Small intestine (tissue), 7 donors: Measurements from ENCODE around the gene CFAP157. TPM values are rescaled to one million over a fixed set of nuclear protein-coding genes. Genes with fewer than 3 reads are reported as not detected.

ENCODE experiments used
- DNase-seq, 2 donors: peaks; one replicate each; pipeline versions ENCODE4 v3.0.0 to v3.0.0-alpha.2; 2013
- FAIRE-seq: peaks from 2 replicates; lab custom pipeline; 2012; peaks lifted over from hg19 to GRCh38; lab: Jason Lieb, UNC
- H3K27ac ChIP-seq, 3 donors: one replicate each; pipeline ENCODE4 v1.5.1; 2013; ENCODE audit warnings: low read length in 2 of 3, mild to moderate bottlenecking in 2 of 3, control low read depth in 1 of 3, inconsistent platforms in 1 of 3, low read depth in 1 of 3, moderate library complexity in 1 of 3
- H3K27me3 ChIP-seq, 3 donors: one replicate each; pipeline ENCODE4 v1.6.1; 2013; ENCODE audit warnings: low read length in 3 of 3, inconsistent platforms in 1 of 3; ENCODE audit not compliant: control insufficient read depth in 3 of 3, insufficient read depth in 3 of 3
- H3K36me3 ChIP-seq, 3 donors: one replicate each; pipeline ENCODE4 v1.6.1; 2013; ENCODE audit warnings: low read length in 3 of 3, inconsistent platforms in 1 of 3, low read depth in 1 of 3, mild to moderate bottlenecking in 1 of 3, moderate library complexity in 1 of 3; ENCODE audit not compliant: control insufficient read depth in 3 of 3, insufficient read depth in 2 of 3
- H3K4me1 ChIP-seq, 3 donors: one replicate each; pipeline ENCODE4 v1.6.1; 2013; ENCODE audit warnings: low read length in 2 of 3, inconsistent platforms in 1 of 3, low read depth in 1 of 3, mild to moderate bottlenecking in 1 of 3, moderate library complexity in 1 of 3; ENCODE audit not compliant: control insufficient read depth in 3 of 3, insufficient read depth in 2 of 3
- H3K4me3 ChIP-seq, 3 donors: one replicate each; pipeline ENCODE4 v1.5.1; 2013; ENCODE audit warnings: low read length in 3 of 3, control low read depth in 1 of 3, inconsistent platforms in 1 of 3, low read depth in 1 of 3, mild to moderate bottlenecking in 1 of 3, moderate library complexity in 1 of 3
- H3K9me3 ChIP-seq, 2 donors: one replicate each; pipeline ENCODE4 v1.6.1; 2013; ENCODE audit warnings: low read depth in 1 of 2, low read length in 1 of 2; ENCODE audit not compliant: control insufficient read depth in 2 of 2, insufficient read depth in 1 of 2
- whole genome bisulfite sequencing, 3 donors: extraction: QIAGEN DNeasy Blood & Tissue Kit; methylation state at CpG; one replicate each; pipeline ENCODE4 v1.1.7; 2013; 5-methylcytosine and 5-hydroxymethylcytosine counted together
- polyA plus RNA-seq, 4 donors: library from polyadenylated mRNA; stranded (reverse) in 3 of 4; unstranded in 1 of 4; fragments of 200-250 nt in 3 of 4; fragments of 120-200 nt in 1 of 4; gene quantifications; one replicate each; pipeline versions ENCODE4 v1.2.1 to v1.2.3, GENCODE V29; 2013
- donor health status: healthy with polysubstance abuse.
- donor health status: control.
- donor health status: control.
- donor health status: Bipolar disorder and iron deficiency.
- donor health status: healthy.

CFAP157 gene
- polyA plus RNA-seq, 4 donors: 0.12 to 0.84 TPM; not detected in 2

DNA sequence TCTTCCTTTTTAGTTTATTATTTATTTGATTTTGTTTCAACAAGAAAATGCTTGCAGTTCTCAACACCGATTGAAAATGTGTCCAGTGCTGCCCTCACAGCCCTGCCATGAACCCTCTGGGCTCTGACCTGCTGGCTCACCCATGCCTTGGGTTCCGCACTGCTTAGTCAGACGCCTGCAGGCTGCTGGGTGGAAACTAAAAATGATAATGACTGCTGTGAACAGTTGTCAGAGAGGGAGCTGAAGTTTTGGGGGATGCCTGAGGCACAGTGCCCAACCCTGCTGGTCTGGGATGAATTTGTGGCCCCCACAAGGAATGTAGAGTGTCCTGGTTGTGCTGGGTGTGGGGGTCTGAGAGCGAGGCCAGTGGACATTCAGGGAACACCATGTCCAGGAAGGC, 22.2 kb upstream of the CFAP157 start:
- peaks cover 0 to 48% (median 0%) of the 10 kb centered on the region in 3 donors for H3K36me3 ChIP-seq
- no peak overlapping the region for H3K4me3 ChIP-seq
- H3K9me3 ChIP-seq: no peaks in the 10 kb centered on the region
- FAIRE-seq (no peak), DNase-seq (no peak)
- no peaks in the 10 kb centered on the region for H3K27me3 ChIP-seq
- no peak overlapping the region for H3K27ac ChIP-seq
- no peaks in the 10 kb centered on the region for H3K4me1 ChIP-seq
- 86 to 92% (median 87%) methylated on average over 4 of the region's 4 CpGs for WGBS, 3 donors

DNA sequence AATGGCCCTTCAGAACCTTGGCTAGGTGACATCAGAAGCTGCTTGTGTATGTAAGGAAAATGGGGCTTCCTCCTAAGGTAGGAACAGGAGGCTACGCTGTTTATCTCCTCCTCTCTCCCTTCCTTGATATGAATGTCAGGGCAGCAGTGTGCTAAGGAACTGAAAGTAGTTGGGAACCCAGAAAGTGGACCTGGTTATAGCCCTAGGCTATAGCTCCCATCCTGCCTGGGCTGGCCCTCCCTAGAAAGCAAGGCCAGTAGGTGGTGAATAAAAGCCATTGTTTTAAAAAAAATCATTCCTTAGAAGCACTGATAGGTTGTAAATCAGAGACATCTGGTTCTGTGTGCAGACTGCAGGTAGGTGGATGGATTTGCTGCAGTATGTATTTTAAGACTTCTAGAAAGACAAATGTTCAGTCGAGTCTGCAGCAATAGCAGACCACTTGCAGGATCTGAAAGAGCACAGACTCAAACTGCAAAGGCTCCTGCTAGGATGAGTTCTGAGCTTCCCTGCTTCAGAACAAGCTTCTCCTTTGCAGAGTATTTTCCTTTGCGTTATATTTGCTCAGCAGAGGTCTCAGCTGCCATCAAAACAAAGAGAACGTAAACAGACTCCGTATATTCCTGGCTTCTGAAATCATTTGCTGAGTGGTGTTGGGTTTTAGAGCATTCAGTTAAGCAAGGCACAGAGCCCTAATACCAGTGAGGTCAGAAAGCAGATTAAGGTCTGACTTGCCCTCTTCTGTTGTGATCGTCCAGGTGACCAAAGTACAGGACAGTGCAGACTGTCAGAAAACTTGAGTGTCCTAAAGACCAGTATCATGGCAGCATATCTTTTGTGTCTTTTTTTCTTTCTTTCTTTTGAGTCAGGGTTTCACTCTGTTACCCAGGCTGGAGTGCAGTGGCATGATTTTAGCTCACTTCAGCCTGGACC, 20.1 kb upstream of the CFAP157 start:
- Histone ChIP-seq H3K9me3 (no peaks in the 10 kb centered on the region), H3K36me3 (peaks cover 0 to 47% (median 0%) of the 10 kb centered on the region in 3 donors), H3K27me3 (no peaks in the 10 kb centered on the region), H3K4me1 (no peaks in the 10 kb centered on the region), H3K4me3 (no peak overlapping the region), H3K27ac (no peak overlapping the region)
- no peak for FAIRE-seq
- no peak for DNase-seq
- WGBS, 3 donors: 62 to 72% (median 68%) methylated on average over 6 of the region's 6 CpGs

DNA sequence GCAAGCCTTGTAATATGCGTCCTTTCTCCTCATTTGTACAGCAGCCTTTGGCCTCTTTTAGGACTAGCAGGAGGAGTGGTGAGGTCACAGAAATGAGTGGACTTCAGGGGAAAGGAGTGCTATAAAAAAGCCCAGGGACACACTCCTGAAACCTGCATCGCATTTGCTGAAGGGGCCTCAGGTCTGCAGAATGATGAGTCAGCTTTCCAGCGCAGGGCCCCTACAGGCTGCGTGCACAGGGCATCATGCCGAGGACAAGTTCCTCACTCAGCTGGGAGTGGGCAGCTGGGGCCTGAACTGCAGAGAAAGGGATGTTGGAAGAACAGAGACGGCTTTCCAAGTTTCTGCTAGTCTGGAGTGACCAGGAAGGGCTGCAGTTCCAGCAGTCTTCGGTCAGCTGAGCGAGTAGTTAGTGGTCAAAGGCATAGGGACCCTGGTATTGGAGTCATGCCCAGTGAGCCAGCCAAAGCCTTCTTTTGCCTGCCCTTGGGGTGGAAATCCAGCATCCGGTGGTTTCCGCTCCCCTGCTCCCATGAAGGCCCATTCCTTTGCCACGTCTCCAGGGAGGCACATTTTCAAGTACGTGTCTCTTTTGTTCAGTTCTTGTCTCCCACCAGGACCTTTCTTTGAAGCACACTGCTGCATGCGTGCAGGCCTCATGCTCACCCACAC, 17.3 kb upstream of the CFAP157 start:
- FAIRE-seq (no peak), DNase-seq (no peak)
- Histone ChIP-seq H3K27me3 (no peaks in the 10 kb centered on the region), H3K36me3 (peaks cover 0 to 38% (median 0%) of the 10 kb centered on the region in 3 donors), H3K4me3 (no peak overlapping the region), H3K9me3 (no peaks in the 10 kb centered on the region), H3K27ac (no peak overlapping the region), H3K4me1 (no peaks in the 10 kb centered on the region)
- WGBS, 3 donors: 90 to 95% (median 95%) methylated on average over 13 of the region's 13 CpGs

DNA sequence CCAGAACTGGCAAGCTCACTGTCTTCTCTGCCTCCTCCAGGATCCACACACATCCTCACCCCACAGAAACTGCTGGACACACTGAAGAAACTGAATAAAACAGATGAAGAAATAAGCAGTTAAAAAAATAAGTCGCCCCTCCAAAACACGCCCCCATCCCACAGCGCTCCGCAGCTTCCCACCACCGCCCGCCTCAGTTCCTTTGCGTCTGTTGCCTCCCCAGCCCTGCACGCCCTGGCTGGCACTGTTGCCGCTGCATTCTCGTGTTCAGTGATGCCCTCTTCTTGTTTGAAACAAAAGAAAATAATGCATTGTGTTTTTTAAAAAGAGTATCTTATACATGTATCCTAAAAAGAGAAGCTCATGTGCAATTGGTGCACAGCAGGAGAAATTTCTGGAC, 16.1 kb upstream of the CFAP157 start:
- Histone ChIP-seq H3K27me3 (no peaks in the 10 kb centered on the region), H3K27ac (no peak overlapping the region), H3K36me3 (peaks cover 0 to 34% (median 0%) of the 10 kb centered on the region in 3 donors), H3K9me3 (no peaks in the 10 kb centered on the region), H3K4me1 (no peaks in the 10 kb centered on the region), H3K4me3 (no peak overlapping the region)
- WGBS, 3 donors: 88 to 94% (median 93%) methylated on average over 10 of the region's 10 CpGs
- DNase-seq: no peak
- no peak for FAIRE-seq

DNA sequence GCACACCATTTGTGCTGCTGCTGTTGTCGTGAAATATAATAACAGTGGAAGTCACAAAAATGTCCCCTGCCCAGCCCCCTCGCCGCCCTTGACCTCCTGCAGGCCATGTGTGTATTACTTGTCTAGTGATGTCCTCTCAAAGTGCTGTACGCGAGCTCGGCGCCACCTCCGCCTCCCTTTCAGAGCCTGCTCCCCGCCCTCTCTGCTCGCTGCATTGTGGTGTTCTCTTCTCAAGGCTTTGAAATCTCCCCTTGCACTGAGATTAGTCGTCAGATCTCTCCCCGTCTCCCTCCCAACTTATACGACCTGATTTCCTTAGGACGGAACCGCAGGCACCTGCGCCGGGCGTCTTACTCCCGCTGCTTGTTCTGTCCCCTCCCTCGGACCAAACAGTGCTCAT, 14.7 kb upstream of the CFAP157 start:
- DNase-seq (no peak), FAIRE-seq (no peak)
- H3K9me3 ChIP-seq: no peaks in the 10 kb centered on the region
- H3K36me3 ChIP-seq: peaks cover 0 to 34% (median 0%) of the 10 kb centered on the region in 3 donors
- no peaks in the 10 kb centered on the region for H3K27me3 ChIP-seq
- H3K4me1 ChIP-seq: no peaks in the 10 kb centered on the region
- H3K4me3 ChIP-seq: no peak overlapping the region
- 75 to 88% (median 85%) methylated on average over 20 of the region's 20 CpGs for WGBS, 3 donors
- no peak overlapping the region for H3K27ac ChIP-seq

- DNase-seq (no peak), FAIRE-seq (no peak)
- Histone ChIP-seq H3K27ac (no peak overlapping the region), H3K4me1 (no peaks in the 10 kb centered on the region), H3K36me3 (peaks cover 0 to 27% (median 0%) of the 10 kb centered on the region in 3 donors), H3K4me3 (no peak overlapping the region), H3K27me3 (no peaks in the 10 kb centered on the region), H3K9me3 (no peaks in the 10 kb centered on the region)
- WGBS, 3 donors: 75 to 90% (median 86%) methylated on average over 10 of the region's 10 CpGs
Observed at GRCh38 chr9:127693143-127693542, 13.6 kb upstream of the CFAP157 start.

DNA sequence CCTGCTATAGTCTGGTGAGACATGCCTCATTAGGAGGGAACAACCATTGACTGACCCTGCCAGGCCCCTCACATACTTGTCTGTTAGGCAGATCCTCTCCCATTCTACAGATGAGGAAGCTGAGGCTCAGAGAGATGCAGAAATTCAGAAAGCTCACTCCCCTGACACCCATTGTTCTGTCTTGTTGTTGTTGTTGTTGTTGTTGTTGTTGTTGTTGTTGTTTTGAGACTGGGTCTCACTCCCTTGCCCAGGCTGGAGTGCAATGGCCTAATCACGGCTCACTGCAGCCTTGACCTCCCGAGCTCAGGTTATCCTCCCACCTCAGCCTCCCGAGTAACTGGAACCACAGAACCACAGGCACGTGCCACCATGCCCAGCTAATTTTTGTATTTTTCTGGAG, 13.1 kb upstream of the CFAP157 start:
- Histone ChIP-seq H3K27ac (no peak overlapping the region), H3K4me1 (no peaks in the 10 kb centered on the region), H3K4me3 (no peak overlapping the region), H3K9me3 (no peaks in the 10 kb centered on the region), H3K27me3 (no peaks in the 10 kb centered on the region), H3K36me3 (peaks cover 0 to 26% (median 0%) of the 10 kb centered on the region in 3 donors)
- FAIRE-seq (no peak), DNase-seq (no peak)
- WGBS, 3 donors: 88 to 94% (median 91%) methylated on average over 4 of the region's 4 CpGs

DNA sequence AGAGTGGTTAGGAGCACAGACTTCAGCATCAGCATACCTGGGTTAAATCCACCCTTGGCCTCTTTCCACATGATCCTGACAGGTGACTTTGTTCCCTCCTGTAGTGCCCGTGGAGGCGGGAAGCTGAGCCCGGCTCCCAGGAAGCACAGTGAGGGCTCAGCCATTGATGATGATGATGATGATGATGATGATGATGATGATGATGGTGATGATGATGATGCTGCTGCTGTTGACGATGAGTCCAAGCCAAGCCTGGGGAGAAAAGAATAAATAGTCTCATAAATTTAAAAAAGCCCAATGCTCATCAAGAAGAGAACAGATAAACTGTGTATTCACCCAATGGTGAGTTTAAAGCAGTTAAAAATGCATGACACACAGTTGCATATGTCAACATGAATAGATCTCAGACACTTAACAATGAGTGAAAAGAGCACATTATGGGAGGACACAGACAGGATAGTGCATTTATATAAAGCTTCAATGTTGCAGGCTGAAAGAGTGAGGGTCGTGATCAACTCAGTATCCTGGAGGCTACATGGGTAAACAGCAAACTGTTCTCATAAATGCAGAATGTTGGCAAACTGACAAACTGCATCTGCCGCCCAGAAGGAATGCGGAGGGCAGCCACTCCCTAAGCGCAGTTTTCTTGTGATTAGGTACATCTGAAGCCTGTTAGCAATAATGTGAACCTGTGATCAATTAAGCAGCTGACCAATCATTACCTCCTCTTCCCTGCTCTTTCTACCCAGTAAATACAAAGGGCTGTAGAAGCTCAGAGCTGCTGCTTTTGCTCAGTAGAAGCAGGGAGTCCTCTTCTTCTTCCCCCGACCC, 11.7 kb upstream of the CFAP157 start:
- 30 to 61% (median 48%) methylated on average over 9 of the region's 9 CpGs for WGBS, 3 donors
- no peak overlapping the region for H3K27ac ChIP-seq
- no peak for FAIRE-seq
- H3K27me3 ChIP-seq: no peaks in the 10 kb centered on the region
- H3K9me3 ChIP-seq: no peaks in the 10 kb centered on the region
- DNase-seq: no peak
- peaks cover 0 to 3% (median 0%) of the 10 kb centered on the region in 3 donors for H3K4me1 ChIP-seq
- no peak overlapping the region for H3K4me3 ChIP-seq
- H3K36me3 ChIP-seq: peaks cover 0 to 19% (median 0%) of the 10 kb centered on the region in 3 donors
